ENCODE data around the gene PANX1.

DNA sequence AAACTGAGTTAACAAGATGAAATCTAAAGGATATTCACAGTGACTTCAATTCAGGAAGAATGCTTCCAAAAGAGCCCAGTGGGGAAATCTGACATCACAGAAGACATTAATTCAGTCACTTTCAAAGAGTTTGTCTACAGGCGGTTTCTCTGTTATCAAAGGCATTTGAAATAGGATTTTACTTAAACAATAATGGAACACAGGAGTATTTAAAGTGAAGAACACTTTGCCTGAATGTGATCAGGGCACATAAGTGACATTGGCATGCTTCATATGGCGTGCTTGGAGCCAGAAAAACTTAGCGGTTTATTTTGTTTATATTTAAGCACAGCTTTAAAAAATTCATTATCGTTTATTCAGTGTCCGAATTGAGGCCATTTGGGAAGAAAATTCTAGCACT, 52.9 kb downstream of the PANX1 start:
- no peak for TF ChIP-seq POLR2A (IDR thresholded peaks at IDR 0.05)
- TF ChIP-seq, protein P1, sequence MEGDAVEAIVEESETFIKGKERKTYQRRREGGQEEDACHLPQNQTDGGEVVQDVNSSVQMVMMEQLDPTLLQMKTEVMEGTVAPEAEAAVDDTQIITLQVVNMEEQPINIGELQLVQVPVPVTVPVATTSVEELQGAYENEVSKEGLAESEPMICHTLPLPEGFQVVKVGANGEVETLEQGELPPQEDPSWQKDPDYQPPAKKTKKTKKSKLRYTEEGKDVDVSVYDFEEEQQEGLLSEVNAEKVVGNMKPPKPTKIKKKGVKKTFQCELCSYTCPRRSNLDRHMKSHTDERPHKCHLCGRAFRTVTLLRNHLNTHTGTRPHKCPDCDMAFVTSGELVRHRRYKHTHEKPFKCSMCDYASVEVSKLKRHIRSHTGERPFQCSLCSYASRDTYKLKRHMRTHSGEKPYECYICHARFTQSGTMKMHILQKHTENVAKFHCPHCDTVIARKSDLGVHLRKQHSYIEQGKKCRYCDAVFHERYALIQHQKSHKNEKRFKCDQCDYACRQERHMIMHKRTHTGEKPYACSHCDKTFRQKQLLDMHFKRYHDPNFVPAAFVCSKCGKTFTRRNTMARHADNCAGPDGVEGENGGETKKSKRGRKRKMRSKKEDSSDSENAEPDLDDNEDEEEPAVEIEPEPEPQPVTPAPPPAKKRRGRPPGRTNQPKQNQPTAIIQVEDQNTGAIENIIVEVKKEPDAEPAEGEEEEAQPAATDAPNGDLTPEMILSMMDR (IDR thresholded peaks at IDR 0.05), result no peak

Measured in right lobe of liver (tissue), 4 donors.